GM12878 (cell line): Measurements from ENCODE around the gene CADM2. TPM values are rescaled to one million over a fixed set of nuclear protein-coding genes. Genes with fewer than 3 reads are reported as not detected.
A peak's percentile ranks its signal among the peaks of the same experiment; 100 is the strongest.
"Not testable (repeated sequence)": the region's sequence is repeated elsewhere in the genome, so short reads cannot be mapped to it uniquely, and the experiment has no call there.

Experiments
- ATAC-seq: fragments of 200-7000 bp; cut with Tn5 transposase; 3 replicates; pipeline ENCODE4 v1.9.1; 2020; ENCODE audit warnings: mild to moderate bottlenecking, moderate library complexity
- BruUV-seq: library from RNA; stranded (reverse); fragments of 400-500 nt; replicated peaks from 2 replicates; lab custom pipeline; 2021; lab: Mats Ljungman, UMichigan
- CTCF ChIA-PET: fragments of 300-600 bp; sonication (Branson Sonifier 250); formaldehyde crosslinking; extraction: SDS; loops from one replicate; lab custom pipeline; 2021; ENCODE audit warnings: inconsistent platforms; lab: Yijun Ruan, JAX
- POLR2A ChIA-PET: fragments of 350-600 bp; formaldehyde crosslinking; extraction: SDS; loops from one replicate; lab custom pipeline; 2021; ENCODE audit warnings: inconsistent platforms; lab: Charles Lee
- RAD21 ChIA-PET: fragments of 300-600 bp; sonication (Branson Sonifier 250); formaldehyde crosslinking; loops from one replicate; lab custom pipeline; 2023; ENCODE audit warnings: antibody characterized with exemption; ENCODE audit not compliant: unreplicated experiment; lab: Charles Lee
- SMC1A ChIA-PET: fragments of 300-600 bp; sonication (Branson Sonifier 250); formaldehyde crosslinking; loops from one replicate; lab custom pipeline; 2023; ENCODE audit not compliant: unreplicated experiment, uncharacterized antibody; lab: Charles Lee
- DNase-seq: peaks from one replicate; pipeline ENCODE4 v3.0.0-alpha.2; 2011; ENCODE audit warnings: low read depth, low spot score
- FAIRE-seq: peaks from 3 replicates; lab custom pipeline; 2011; peaks lifted over from hg19 to GRCh38; lab: Jason Lieb, UNC
- H2AFZ ChIP-seq: 2 replicates; pipeline ENCODE4 v1.6.0; 2011; ENCODE audit warnings: low read depth, low read length, control low read depth; ENCODE audit not compliant: control insufficient read depth
- H3K27ac ChIP-seq: 2 replicates; pipeline ENCODE4 v1.5.1; 2011; ENCODE audit warnings: control low read depth; ENCODE audit not compliant: control insufficient read depth, insufficient read depth
- H3K27me3 ChIP-seq, 2 experiments: replicated peaks in 1 of 2; 2 replicates each; pipeline versions ENCODE4 v1.6.0 to v1.6.1; 2011; ENCODE audit warnings: low read length in 1 of 2; ENCODE audit not compliant: control insufficient read depth in 2 of 2, insufficient read depth in 2 of 2
- H3K36me3 ChIP-seq, 2 experiments: 2 replicates each; pipeline ENCODE4 v1.5.1; 2011; ENCODE audit warnings: low read length in 1 of 2; ENCODE audit not compliant: control insufficient read depth in 2 of 2, insufficient read depth in 2 of 2
- H3K4me1 ChIP-seq: 2 replicates; pipeline ENCODE4 v1.6.1; 2011; ENCODE audit warnings: mild to moderate bottlenecking, low read length, moderate library complexity, mixed read lengths; ENCODE audit not compliant: control insufficient read depth, insufficient read depth
- H3K4me2 ChIP-seq: 2 replicates; pipeline ENCODE4 v1.6.0; 2011; ENCODE audit warnings: control low read depth; ENCODE audit not compliant: control insufficient read depth, insufficient read depth
- H3K4me3 ChIP-seq: fragments of 200-600 bp; sonication (generic); 2 replicates; pipeline ENCODE4 v1.5.1; 2016
- H3K79me2 ChIP-seq: 2 replicates; pipeline ENCODE4 v1.6.0; 2011; ENCODE audit warnings: low read length; ENCODE audit not compliant: control insufficient read depth, insufficient read depth
- H3K9ac ChIP-seq: 2 replicates; pipeline ENCODE4 v1.8.0; 2011; ENCODE audit warnings: low read length, control low read depth, mixed read lengths; ENCODE audit not compliant: control insufficient read depth, insufficient read depth
- H3K9me3 ChIP-seq: replicated peaks from 3 replicates; pipeline ENCODE4 v1.5.1; 2011; ENCODE audit warnings: mild to moderate bottlenecking, low read length; ENCODE audit not compliant: control insufficient read depth, insufficient read depth
- H4K20me1 ChIP-seq: 2 replicates; pipeline ENCODE4 v1.6.0; 2011; ENCODE audit not compliant: control insufficient read depth, insufficient read depth
- EED ChIP-seq: sonication (generic); IDR thresholded peaks from 2 replicates; pipeline ENCODE4 v1.6.1; 2016; ENCODE audit warnings: antibody characterized with exemption, low read depth
- GATAD2B ChIP-seq: fragments of 450-650 bp; conservative IDR thresholded peaks from 2 replicates; pipeline ENCODE4 v1.6.1; 2017; ENCODE audit warnings: low read depth, mild to moderate bottlenecking, moderate library complexity
- MYC ChIP-seq: IDR thresholded peaks from 2 replicates; pipeline ENCODE4 v1.6.1; 2011; ENCODE audit warnings: mild to moderate bottlenecking, low read length, moderate library complexity, inconsistent platforms; ENCODE audit not compliant: insufficient read depth, insufficient replicate concordance, insufficient read length, severe bottlenecking
- NFYB ChIP-seq: IDR thresholded peaks from 2 replicates; pipeline ENCODE4 v1.6.1; 2011; ENCODE audit warnings: low read depth, mild to moderate bottlenecking, low read length, improper control_type of control experiment, moderate library complexity; ENCODE audit not compliant: insufficient read depth
- RCOR1 ChIP-seq: conservative IDR thresholded peaks from 2 replicates; pipeline ENCODE4 v1.6.1; 2012; ENCODE audit warnings: low read depth, low read length, improper control_type of control experiment
- SIN3A ChIP-seq: IDR thresholded peaks from 2 replicates; pipeline ENCODE4 v1.6.1; 2012; ENCODE audit warnings: low read depth, low read length, improper control_type of control experiment
- SP1 ChIP-seq: IDR thresholded peaks from one replicate; pipeline ENCODE4 v1.6.1; 2011; ENCODE audit warnings: low read depth, low read length
- SUZ12 ChIP-seq: fragments of 200-600 bp; sonication (generic); IDR thresholded peaks from one replicate; pipeline ENCODE4 v1.6.1; 2018; ENCODE audit warnings: antibody characterized with exemption, mild to moderate bottlenecking; ENCODE audit not compliant: unreplicated experiment
- WGBS: methylation state at CpG from one replicate; pipeline ENCODE4 v1.1.6; 2016; ENCODE audit warnings: low lambda C conversion rate; ENCODE audit not compliant: insufficient replicate concordance, insufficient coverage; ENCODE audit errors: missing lambda C conversion rate; 5-methylcytosine and 5-hydroxymethylcytosine counted together
- in situ Hi-C: fragments of 300-500 bp; cut with MboI; formaldehyde crosslinking; loops from 9 replicates; pipeline ENCODE4 v1.14.3; 2018; ENCODE audit warnings: mixed read lengths
- intact Hi-C: fragments of 100-400 bp; cut with micrococcal nuclease; formaldehyde crosslinking; loops from one replicate; pipeline ENCODE4 v1.14.2; 2022; ENCODE audit not compliant: unreplicated experiment
- polyA plus RNA-seq, 11 experiments: library from polyadenylated mRNA; depleted of rRNA in 4 of 11; unstranded in 6 of 11; stranded (reverse) in 5 of 11; fragments of >200 nt; fragmentation: Nextera tagmentation in 4 of 11; fragmentation: Illumina TruSeq in 1 of 11; extraction: Ambion mirVana in 4 of 11; extraction: Trizol in 1 of 11; gene quantifications; 1 replicate in 1 of 11; 2 replicates in 10 of 11; pipeline versions ENCODE4 v1.2.1 to v1.2.3, GENCODE V29; 2011 to 2016; ENCODE audit warnings: inconsistent platforms in 2 of 11, missing spikeins in 2 of 11, low read depth in 1 of 11
- total RNA-seq, 4 experiments: library from RNA; depleted of rRNA in 3 of 4; stranded (reverse); fragments of >200 nt in 3 of 4; fragmentation: Illumina TruSeq in 1 of 4; extraction: Trizol in 1 of 4; gene quantifications; 2 replicates each; pipeline versions ENCODE4 v1.2.1 to v1.2.3, GENCODE V29; 2013 to 2021
- TF ChIP-seq, protein P1 (sequence below): IDR thresholded peaks from 2 replicates; pipeline ENCODE4 v1.6.1; 2012; ENCODE audit warnings: low read depth, low read length, improper control_type of control experiment
- TF ChIP-seq, protein P2 (sequence below): fragments of 450-650 bp; IDR thresholded peaks from 2 replicates; pipeline ENCODE4 v1.6.1; 2016; ENCODE audit warnings: mild to moderate bottlenecking

The CADM2 gene
- total and polyA plus RNA-seq, 10 of the 15 experiments (the other 5 are each of a cell fraction or from before 2014, with no cell fraction given): 0.13 TPM; not detected in 9

DNA sequence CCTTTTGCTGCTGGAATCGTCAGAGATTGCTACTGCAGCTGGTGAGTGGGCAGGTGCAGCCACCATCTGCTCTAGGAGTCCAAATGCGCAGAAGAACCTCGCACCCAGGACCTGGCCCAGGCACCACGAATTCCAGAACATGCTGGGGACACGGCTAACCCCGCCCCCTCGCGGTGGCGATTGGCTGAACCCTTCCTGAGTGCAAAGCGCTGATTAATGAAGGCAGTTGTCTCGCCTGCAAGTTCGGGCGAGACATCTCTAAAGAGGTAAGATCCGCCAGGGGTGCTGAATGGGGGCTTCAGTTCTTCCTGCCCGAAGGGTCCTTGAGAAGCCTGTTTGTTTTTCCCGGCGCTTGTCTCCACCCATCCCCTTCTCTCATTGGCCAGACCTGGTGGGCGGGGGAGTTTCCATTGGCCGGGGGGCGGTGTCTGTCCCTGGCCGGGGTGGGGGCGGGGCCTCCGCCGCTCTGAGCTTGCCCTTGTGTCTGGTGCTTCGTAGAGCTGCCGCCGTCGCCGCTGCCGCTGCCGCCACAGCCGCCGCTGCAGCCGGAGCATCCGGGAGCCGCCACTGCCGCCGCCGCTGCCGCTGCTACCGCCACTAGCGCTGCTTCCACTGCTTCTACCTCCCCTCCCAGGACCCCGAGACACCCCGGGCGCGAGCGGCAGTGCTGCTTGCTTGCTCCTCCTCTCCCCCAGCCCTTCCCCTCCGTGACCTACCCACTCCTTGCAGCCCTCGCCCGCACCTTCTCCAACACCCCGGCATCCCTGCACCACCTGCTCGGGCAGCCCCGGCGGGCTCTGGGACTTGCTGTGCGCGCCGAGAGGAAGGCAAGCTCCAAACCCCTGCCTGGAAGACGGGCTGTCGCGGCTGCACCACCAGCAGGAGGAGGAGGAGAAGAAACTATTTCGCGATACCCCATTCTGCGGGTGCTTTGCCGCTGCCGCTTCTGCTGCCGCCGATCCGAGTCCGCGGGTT, at the start of gene CADM2 (continued):
- TF ChIP-seq GATAD2B: no peak
- TF ChIP-seq RCOR1: no peak
- no peak for TF ChIP-seq EED
- TF ChIP-seq, protein P1, sequence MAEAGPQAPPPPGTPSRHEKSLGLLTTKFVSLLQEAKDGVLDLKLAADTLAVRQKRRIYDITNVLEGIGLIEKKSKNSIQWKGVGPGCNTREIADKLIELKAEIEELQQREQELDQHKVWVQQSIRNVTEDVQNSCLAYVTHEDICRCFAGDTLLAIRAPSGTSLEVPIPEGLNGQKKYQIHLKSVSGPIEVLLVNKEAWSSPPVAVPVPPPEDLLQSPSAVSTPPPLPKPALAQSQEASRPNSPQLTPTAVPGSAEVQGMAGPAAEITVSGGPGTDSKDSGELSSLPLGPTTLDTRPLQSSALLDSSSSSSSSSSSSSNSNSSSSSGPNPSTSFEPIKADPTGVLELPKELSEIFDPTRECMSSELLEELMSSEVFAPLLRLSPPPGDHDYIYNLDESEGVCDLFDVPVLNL: peak; percentile 68; the same call in 1 of the 2 replicates
- TF ChIP-seq SIN3A: peak; percentile 31; the same call in 1 of the 2 replicates
- TF ChIP-seq MYC: no peak
- TF ChIP-seq, protein P2, sequence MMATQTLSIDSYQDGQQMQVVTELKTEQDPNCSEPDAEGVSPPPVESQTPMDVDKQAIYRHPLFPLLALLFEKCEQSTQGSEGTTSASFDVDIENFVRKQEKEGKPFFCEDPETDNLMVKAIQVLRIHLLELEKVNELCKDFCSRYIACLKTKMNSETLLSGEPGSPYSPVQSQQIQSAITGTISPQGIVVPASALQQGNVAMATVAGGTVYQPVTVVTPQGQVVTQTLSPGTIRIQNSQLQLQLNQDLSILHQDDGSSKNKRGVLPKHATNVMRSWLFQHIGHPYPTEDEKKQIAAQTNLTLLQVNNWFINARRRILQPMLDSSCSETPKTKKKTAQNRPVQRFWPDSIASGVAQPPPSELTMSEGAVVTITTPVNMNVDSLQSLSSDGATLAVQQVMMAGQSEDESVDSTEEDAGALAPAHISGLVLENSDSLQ: peak; percentile 81
- peak; percentile 38 for TF ChIP-seq SP1
- TF ChIP-seq SUZ12: peak; percentile 62
- TF ChIP-seq NFYB: peak; percentile 82

DNA sequence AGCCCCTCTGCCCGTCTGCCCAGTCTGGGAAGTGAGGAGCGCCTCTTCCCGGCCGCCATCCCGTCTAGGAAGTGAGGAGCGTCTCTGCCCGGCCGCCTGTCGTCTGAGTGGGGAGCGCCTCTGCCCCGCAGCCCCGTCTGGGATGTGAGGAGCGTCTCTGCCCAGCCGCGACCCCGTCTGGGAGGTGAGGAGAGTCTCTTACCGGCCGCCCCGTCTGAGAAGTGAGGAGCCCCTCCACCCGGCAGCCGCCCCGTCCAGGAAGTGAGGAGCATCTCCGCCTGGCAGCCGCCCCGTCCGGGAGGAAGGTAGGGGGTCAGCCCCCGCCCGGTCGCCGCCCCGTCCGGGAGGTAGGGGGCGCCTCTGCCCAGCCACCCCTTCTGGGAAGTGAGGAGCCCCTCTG, 40.2 kb upstream of the CADM2 start:
- CTCF ChIA-PET, DNase-seq, H3K4me2 ChIP-seq, H3K9ac ChIP-seq, POLR2A ChIA-PET, ATAC-seq, FAIRE-seq, SMC1A ChIA-PET, in situ Hi-C loops, H3K27me3 ChIP-seq, H3K79me2 ChIP-seq, H3K9me3 ChIP-seq, H3K27ac ChIP-seq, intact Hi-C loops, H4K20me1 ChIP-seq, H2AFZ ChIP-seq, H3K4me1 ChIP-seq, H3K4me3 ChIP-seq, BruUV-seq, RAD21 ChIA-PET, H3K36me3 ChIP-seq: not testable (repeated sequence)
- 76% methylated on average over 33 of the region's 33 CpGs for WGBS
